HEK293T (cell line): ENCODE results near the gene CCDC187.

Experiments
- CTCF ChIA-PET: fragments of 350-600 bp; formaldehyde crosslinking; extraction: SDS; loops from one replicate; lab custom pipeline; 2021; ENCODE audit warnings: antibody characterized with exemption, inconsistent platforms; lab: Yijun Ruan, JAX
- POLR2A ChIA-PET: fragments of 350-600 bp; formaldehyde crosslinking; extraction: SDS; loops from one replicate; lab custom pipeline; 2020; ENCODE audit warnings: antibody characterized with exemption, inconsistent platforms; lab: Yijun Ruan, JAX
- DNase-seq: peaks from one replicate; pipeline ENCODE4 v3.0.0; 2012; ENCODE audit warnings: mixed read lengths; ENCODE audit errors: extremely low spot score
- ARNT ChIP-seq: fragments of 450-650 bp; IDR thresholded peaks from 2 replicates; pipeline ENCODE4 v1.6.1; 2017; ENCODE audit warnings: mild to moderate bottlenecking
- BHLHE40 ChIP-seq: fragments of 450-650 bp; IDR thresholded peaks from 2 replicates; pipeline ENCODE4 v1.6.1; 2016; ENCODE audit warnings: mild to moderate bottlenecking, moderate library complexity, borderline replicate concordance
- CTBP1 ChIP-seq: fragments of 450-650 bp; IDR thresholded peaks from 2 replicates; pipeline ENCODE4 v1.6.1; 2016; ENCODE audit warnings: borderline replicate concordance
- ELF4 ChIP-seq: fragments of 450-650 bp; IDR thresholded peaks from 2 replicates; pipeline ENCODE4 v1.6.1; 2017; ENCODE audit warnings: antibody characterized with exemption
- FOXA1 ChIP-seq: fragments of 450-650 bp; IDR thresholded peaks from 2 replicates; pipeline ENCODE4 v1.6.1; 2016; ENCODE audit warnings: mild to moderate bottlenecking
- FOXK2 ChIP-seq: fragments of 450-650 bp; IDR thresholded peaks from 2 replicates; pipeline ENCODE4 v1.6.1; 2016; ENCODE audit warnings: mild to moderate bottlenecking
- HDGF ChIP-seq: fragments of 450-650 bp; IDR thresholded peaks from 2 replicates; pipeline ENCODE4 v1.6.1; 2017; ENCODE audit warnings: antibody characterized with exemption, borderline replicate concordance
- L3MBTL2 ChIP-seq: fragments of 450-650 bp; conservative IDR thresholded peaks from 2 replicates; pipeline ENCODE4 v1.6.1; 2016; ENCODE audit warnings: mild to moderate bottlenecking
- LEF1 ChIP-seq: fragments of 450-650 bp; IDR thresholded peaks from 2 replicates; pipeline ENCODE4 v1.6.1; 2017; ENCODE audit warnings: mild to moderate bottlenecking, borderline replicate concordance
- NFRKB ChIP-seq: fragments of 450-650 bp; IDR thresholded peaks from 2 replicates; pipeline ENCODE4 v1.6.1; 2016; ENCODE audit warnings: mild to moderate bottlenecking, moderate library complexity
- PKNOX1 ChIP-seq: fragments of 450-650 bp; IDR thresholded peaks from 2 replicates; pipeline ENCODE4 v1.6.1; 2016
- SP1 ChIP-seq: fragments of 450-650 bp; IDR thresholded peaks from 2 replicates; pipeline ENCODE4 v1.6.1; 2017
- SUZ12 ChIP-seq: fragments of 450-650 bp; IDR thresholded peaks from 2 replicates; pipeline ENCODE4 v1.6.1; 2016; ENCODE audit warnings: mild to moderate bottlenecking
- TARDBP ChIP-seq: fragments of 450-650 bp; IDR thresholded peaks from 2 replicates; pipeline ENCODE4 v1.6.1; 2016
- ZNF384 ChIP-seq: fragments of 450-650 bp; IDR thresholded peaks from 2 replicates; pipeline ENCODE4 v1.6.1; 2016

Gene CCDC187

GRCh38 chr9:136311051-136312008 lies 7.4 kb upstream of the CCDC187 start:
- no peak for DNase-seq
- TF ChIP-seq ELF4, result no peak
- TF ChIP-seq NFRKB, result no peak
- no peak for TF ChIP-seq ZNF384
- no peak for TF ChIP-seq L3MBTL2
- no peak for TF ChIP-seq FOXK2
- no peak for TF ChIP-seq SP1
- ChIA-PET POLR2A (no interaction called here), CTCF (interaction anchor here (1.1 to 2.2 kb wide), 2 partner anchors 52 to 55 kb away, joined by 3 to 8 read pairs; partner anchors contain the start of gene DNLZ)

GRCh38 chr9:136310273-136311030 lies 6.6 kb upstream of the CCDC187 start:
- ChIA-PET CTCF (no interaction called here), POLR2A (no interaction called here)
- TF ChIP-seq L3MBTL2 (no peak), ELF4 (no peak), NFRKB (no peak), PKNOX1 (no peak), ZNF384 (no peak), SP1 (no peak), ARNT (no peak), SUZ12 (no peak), HDGF (no peak), LEF1 (no peak), FOXA1 (no peak)
- no peak for DNase-seq

GRCh38 chr9:136309806-136310220 lies 5.9 kb upstream of the CCDC187 start:
- ChIA-PET CTCF (no interaction called here), POLR2A (no interaction called here)
- no peak for DNase-seq
- no peak for TF ChIP-seq PKNOX1
- TF ChIP-seq NFRKB, result no peak
- 0 out of 2 replicates have a peak, but pooled peaks have one; percentile 27 for TF ChIP-seq CTBP1
- no peak for TF ChIP-seq BHLHE40
- no peak; the same call in none of the 2 replicates for TF ChIP-seq TARDBP
- TF ChIP-seq SP1, result no peak
- TF ChIP-seq LEF1, result no peak
- no peak for TF ChIP-seq SUZ12

GRCh38 chr9:136309101-136309801 lies 5.4 kb upstream of the CCDC187 start:
- TF ChIP-seq LEF1, result no peak
- TF ChIP-seq BHLHE40, result no peak
- TF ChIP-seq HDGF, result no peak
- TF ChIP-seq ELF4, result no peak
- TF ChIP-seq PKNOX1, result no peak
- no peak for TF ChIP-seq NFRKB
- TF ChIP-seq SP1, result no peak
- no peak for TF ChIP-seq FOXK2
- no peak for TF ChIP-seq TARDBP
- TF ChIP-seq ZNF384, result no peak
- TF ChIP-seq CTBP1, result no peak
- TF ChIP-seq SUZ12, result no peak
- no peak for TF ChIP-seq FOXA1
- POLR2A ChIA-PET, result no interaction called here
- no peak for DNase-seq
- CTCF ChIA-PET, result no interaction called here

- no peak for DNase-seq
- CTCF ChIA-PET, result interaction anchor here (0.5 kb wide), 1 partner anchor 8 kb away, joined by 3 read pairs; no protein-coding TSS in a partner anchor
- TF ChIP-seq TARDBP (0 out of 2 replicates have a peak, but pooled peaks have one; percentile 12), L3MBTL2 (no peak)
- POLR2A ChIA-PET, result no interaction called here
Measured at GRCh38 chr9:136308702-136309053, 4.8 kb upstream of the CCDC187 start.
